ENCODE results near the gene MOB3A.
A peak's percentile ranks its signal among the peaks of the same experiment; 100 is the strongest.

MOB3A gene

DNA sequence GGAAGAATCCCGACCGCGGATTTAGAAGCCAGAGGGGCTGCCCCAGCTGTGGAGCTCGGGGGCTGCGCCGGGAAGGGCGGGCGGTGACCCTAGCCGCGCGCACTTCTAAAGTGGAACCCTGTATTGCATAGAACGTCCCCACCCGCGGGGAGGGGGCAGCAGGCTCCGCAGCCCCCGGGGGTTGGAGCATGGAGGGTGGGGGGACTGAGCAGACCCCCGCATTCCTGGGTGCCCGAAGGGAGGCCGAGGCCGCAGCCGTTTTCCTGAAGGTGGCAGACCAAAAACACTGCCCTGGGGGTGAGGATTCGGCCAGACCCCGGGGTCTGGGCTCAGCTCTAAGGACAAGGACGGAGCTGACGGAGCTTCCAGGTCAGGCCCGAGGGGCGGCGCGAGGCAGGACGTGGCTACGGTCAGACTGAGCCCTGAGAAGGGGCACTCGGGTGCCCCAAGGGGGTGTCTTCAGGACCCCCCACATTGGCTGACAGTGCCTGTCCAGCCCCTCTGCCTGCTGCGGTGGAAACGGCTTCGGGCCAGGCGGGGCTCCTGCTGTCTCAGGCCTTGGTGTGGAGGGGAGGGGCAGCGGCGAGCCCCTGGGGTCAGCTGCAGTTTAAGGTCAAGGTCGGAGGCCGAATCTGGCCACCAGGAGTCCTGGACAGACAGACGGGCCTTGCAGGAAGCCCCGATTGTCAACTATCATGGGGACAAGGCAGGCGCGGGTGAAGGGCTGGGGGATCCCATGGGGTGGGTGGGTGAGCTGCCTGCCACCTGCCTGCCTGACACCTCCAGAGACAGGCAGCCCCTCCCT is 57.6 kb downstream of the MOB3A start:
- no peak overlapping the region for H3K27ac ChIP-seq (ENCODE audit: low read depth, low read length)
- H4K20me1 ChIP-seq (ENCODE audit: control insufficient read depth, insufficient read depth, low read depth, low read length), result peaks cover 23% of the 10 kb centered on the region
- H3F3A ChIP-seq (ENCODE audit: control insufficient read depth, insufficient read depth), result peaks cover 38% of the 10 kb centered on the region
- H3K9me3 ChIP-seq (ENCODE audit: control insufficient read depth, insufficient read depth, low read length), result no peaks in the 10 kb centered on the region
- no peak overlapping the region for H3K4me2 ChIP-seq (ENCODE audit: low read length)
- H3K79me2 ChIP-seq (ENCODE audit: control insufficient read depth, low read length), result peaks cover 23% of the 10 kb centered on the region
- H3K27me3 ChIP-seq (ENCODE audit: control insufficient read depth, low read length), result no peaks in the 10 kb centered on the region
- peaks cover 60% of the 10 kb centered on the region for H3K36me3 ChIP-seq (ENCODE audit: control insufficient read depth, low read length)
- H3K4me3 ChIP-seq (ENCODE audit: low read length), result no peak overlapping the region
- TF ChIP-seq EZH2phosphoT487 (IDR thresholded peaks at IDR 0.05; ENCODE audit: borderline replicate concordance, low read length), result no peak
- no peak for TF ChIP-seq CTCF (IDR thresholded peaks at IDR 0.05; ENCODE audit: low read depth, low read length, poor library complexity, severe bottlenecking)
- no peaks in the 10 kb centered on the region for H3K9me2 ChIP-seq (replicated peaks; ENCODE audit: control insufficient read depth, low read length)
- H3K4me1 ChIP-seq (ENCODE audit: control insufficient read depth, low read length), result peaks cover 76% of the 10 kb centered on the region

- Histone ChIP-seq H3F3A (ENCODE audit: control insufficient read depth, insufficient read depth) (peaks cover 31% of the 10 kb centered on the region), H3K4me1 (ENCODE audit: control insufficient read depth, low read length) (peaks cover 70% of the 10 kb centered on the region), H3K9me3 (ENCODE audit: control insufficient read depth, insufficient read depth, low read length) (no peaks in the 10 kb centered on the region), H3K79me2 (ENCODE audit: control insufficient read depth, low read length) (peaks cover 18% of the 10 kb centered on the region), H4K20me1 (ENCODE audit: control insufficient read depth, insufficient read depth, low read depth, low read length) (peaks cover 23% of the 10 kb centered on the region), H3K27ac (ENCODE audit: low read depth, low read length) (peak overlapping the region; percentile 45; the same call in 1 of the 2 replicates), H3K4me2 (ENCODE audit: low read length) (peak overlapping the region; percentile 41), H3K27me3 (ENCODE audit: control insufficient read depth, low read length) (peaks cover under 1% of the 10 kb centered on the region), H3K4me3 (ENCODE audit: low read length) (no peak overlapping the region), H3K9me2 (replicated peaks; ENCODE audit: control insufficient read depth, low read length) (no peaks in the 10 kb centered on the region), H3K36me3 (ENCODE audit: control insufficient read depth, low read length) (peaks cover 53% of the 10 kb centered on the region)
- TF ChIP-seq CTCF (IDR thresholded peaks at IDR 0.05; ENCODE audit: low read depth, low read length, poor library complexity, severe bottlenecking) (no peak), EZH2phosphoT487 (IDR thresholded peaks at IDR 0.05; ENCODE audit: borderline replicate concordance, low read length) (no peak)
These were observed 58.4 kb downstream of the MOB3A start for GRCh38 chr19:2037651-2038255.

DNA sequence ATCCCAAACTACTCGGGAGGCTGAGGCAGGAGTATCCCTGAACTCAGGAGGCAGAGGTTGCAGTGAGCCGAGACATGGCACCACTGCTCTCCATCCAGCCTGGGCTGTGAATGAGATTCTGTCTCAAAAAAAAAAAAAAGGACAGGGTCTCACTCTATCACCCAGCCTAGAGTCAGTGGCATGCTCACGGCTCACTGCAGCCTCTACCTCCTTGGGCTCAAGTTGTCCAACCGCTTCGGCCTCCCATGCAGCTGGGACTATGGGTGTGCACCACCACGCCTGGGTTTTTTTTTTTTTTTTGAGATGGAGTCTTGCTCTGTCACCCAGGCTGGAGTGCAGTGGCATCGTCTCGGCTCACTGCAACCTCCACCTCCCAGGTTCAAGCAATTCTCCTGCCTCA is 59.7 kb downstream of the MOB3A start:
- Histone ChIP-seq H3K9me2 (replicated peaks; ENCODE audit: control insufficient read depth, low read length) (no peaks in the 10 kb centered on the region), H3K4me1 (ENCODE audit: control insufficient read depth, low read length) (peaks cover 65% of the 10 kb centered on the region), H3K36me3 (ENCODE audit: control insufficient read depth, low read length) (peaks cover 42% of the 10 kb centered on the region), H3K4me2 (ENCODE audit: low read length) (no peak overlapping the region), H3K9me3 (ENCODE audit: control insufficient read depth, insufficient read depth, low read length) (no peaks in the 10 kb centered on the region), H3K4me3 (ENCODE audit: low read length) (no peak overlapping the region), H4K20me1 (ENCODE audit: control insufficient read depth, insufficient read depth, low read depth, low read length) (peaks cover 19% of the 10 kb centered on the region), H3K27me3 (ENCODE audit: control insufficient read depth, low read length) (peaks cover 10% of the 10 kb centered on the region), H3K79me2 (ENCODE audit: control insufficient read depth, low read length) (peaks cover 13% of the 10 kb centered on the region), H3F3A (ENCODE audit: control insufficient read depth, insufficient read depth) (peaks cover 26% of the 10 kb centered on the region), H3K27ac (ENCODE audit: low read depth, low read length) (no peak overlapping the region)
- no peak for TF ChIP-seq CTCF (IDR thresholded peaks at IDR 0.05; ENCODE audit: low read depth, low read length, poor library complexity, severe bottlenecking)
- no peak for TF ChIP-seq EZH2phosphoT487 (IDR thresholded peaks at IDR 0.05; ENCODE audit: borderline replicate concordance, low read length)
